Skin epidermis (tissue), 12 donors: ENCODE measurements around the gene RNGTT.

Source experiments
- H3K27ac ChIP-seq, 21 experiments: fragments of 200-600 bp; sonication (generic) in 11 of 21; one replicate each; pipeline ENCODE4 v1.5.0; 2020; ENCODE audit warnings: mild to moderate bottlenecking in 3 of 21, inconsistent platforms in 2 of 21, moderate library complexity in 2 of 21
- H3K4me3 ChIP-seq, 7 experiments: fragments of 200-600 bp; sonication (generic) in 2 of 7; one replicate each; pipeline ENCODE4 v1.5.0; 2020; ENCODE audit warnings: inconsistent platforms in 2 of 7, mild to moderate bottlenecking in 2 of 7, moderate library complexity in 1 of 7

Gene RNGTT

GRCh38 chr6:88870717-88871330 lies 92.6 kb downstream of the RNGTT start:
- Histone ChIP-seq H3K4me3 (no peak overlapping the region), H3K27ac (no peak overlapping the region)

- no peak overlapping the region for H3K4me3 ChIP-seq
- H3K27ac ChIP-seq = no peak overlapping the region
Observed at GRCh38 chr6:88869263-88870020, 94.0 kb downstream of the RNGTT start.

- no peak overlapping the region for H3K4me3 ChIP-seq
- no peak overlapping the region for H3K27ac ChIP-seq
Observed at GRCh38 chr6:88867841-88868731, 95.3 kb downstream of the RNGTT start.

GRCh38 chr6:88866856-88867255 lies 96.6 kb downstream of the RNGTT start:
- Histone ChIP-seq H3K27ac (no peak overlapping the region), H3K4me3 (no peak overlapping the region)

- Histone ChIP-seq H3K4me3 (no peak overlapping the region), H3K27ac (no peak overlapping the region)
Observed at GRCh38 chr6:88865275-88865674, 98.1 kb downstream of the RNGTT start.

GRCh38 chr6:88864359-88865054 lies 98.9 kb downstream of the RNGTT start:
- H3K4me3 ChIP-seq = no peak overlapping the region
- no peak overlapping the region for H3K27ac ChIP-seq

- Histone ChIP-seq H3K27ac (no peak overlapping the region), H3K4me3 (no peak overlapping the region)
Observed at GRCh38 chr6:88860310-88860709, 103.1 kb downstream of the RNGTT start.

GRCh38 chr6:88858455-88858854 lies 105.0 kb downstream of the RNGTT start:
- H3K27ac ChIP-seq = no peak overlapping the region

GRCh38 chr6:88856566-88856965 lies 106.9 kb downstream of the RNGTT start:
- Histone ChIP-seq H3K4me3 (no peak overlapping the region), H3K27ac (no peak overlapping the region)

More at GRCh38 chr6:88858455-88858854, 105.0 kb downstream of the RNGTT start:
- no peak overlapping the region for H3K4me3 ChIP-seq

- H3K27ac ChIP-seq = no peak overlapping the region
- H3K4me3 ChIP-seq = no peak overlapping the region
Observed at GRCh38 chr6:88855541-88856147, 107.8 kb downstream of the RNGTT start.

GRCh38 chr6:88852775-88853174 lies 110.6 kb downstream of the RNGTT start:
- Histone ChIP-seq H3K27ac (no peak overlapping the region), H3K4me3 (no peak overlapping the region)

- H3K27ac ChIP-seq = no peak overlapping the region
- H3K4me3 ChIP-seq = no peak overlapping the region
Observed at GRCh38 chr6:88852000-88852399, 111.4 kb downstream of the RNGTT start.

- H3K4me3 ChIP-seq = no peak overlapping the region
Observed at GRCh38 chr6:88848870-88849269, 114.5 kb downstream of the RNGTT start.

GRCh38 chr6:88843040-88843439 lies 120.4 kb downstream of the RNGTT start:
- no peak overlapping the region for H3K4me3 ChIP-seq
- peak overlapping the region in 4 of 21 experiments; percentile 19 to 57 (median 47) for H3K27ac ChIP-seq

More at GRCh38 chr6:88848870-88849269, 114.5 kb downstream of the RNGTT start:
- H3K27ac ChIP-seq = peak overlapping the region in 2 of 21 experiments; percentile 18 to 34

GRCh38 chr6:88842320-88842719 lies 121.1 kb downstream of the RNGTT start:
- no peak overlapping the region for H3K4me3 ChIP-seq
- H3K27ac ChIP-seq = peak overlapping the region in 3 of 21 experiments; percentile 37 to 57 (median 47)

GRCh38 chr6:88840796-88841539 lies 122.5 kb downstream of the RNGTT start:
- H3K27ac ChIP-seq = no peak overlapping the region
- no peak overlapping the region for H3K4me3 ChIP-seq

GRCh38 chr6:88840289-88840688 lies 123.1 kb downstream of the RNGTT start:
- Histone ChIP-seq H3K27ac (no peak overlapping the region), H3K4me3 (no peak overlapping the region)

- no peak overlapping the region for H3K4me3 ChIP-seq
- H3K27ac ChIP-seq = no peak overlapping the region
Observed at GRCh38 chr6:88839280-88839679, 124.1 kb downstream of the RNGTT start.

- Histone ChIP-seq H3K27ac (no peak overlapping the region), H3K4me3 (no peak overlapping the region)
Observed at GRCh38 chr6:88835210-88835609, 128.2 kb downstream of the RNGTT start.
